Measurements from ENCODE around the gene FRMD7. TPM values are rescaled to one million over a fixed set of nuclear protein-coding genes. Genes with fewer than 3 reads are reported as not detected.

Gene FRMD7
- total RNA-seq, 1 donor from 2014 or later: 0.12 TPM

GRCh38 chrX:132037479-132037993 lies 90.3 kb downstream of the FRMD7 start:
- DNase-seq (ENCODE audit: low spot score): no peak

GRCh38 chrX:132034648-132035047 lies 93.2 kb downstream of the FRMD7 start:
- DNase-seq (ENCODE audit: low spot score): no peak

DNA sequence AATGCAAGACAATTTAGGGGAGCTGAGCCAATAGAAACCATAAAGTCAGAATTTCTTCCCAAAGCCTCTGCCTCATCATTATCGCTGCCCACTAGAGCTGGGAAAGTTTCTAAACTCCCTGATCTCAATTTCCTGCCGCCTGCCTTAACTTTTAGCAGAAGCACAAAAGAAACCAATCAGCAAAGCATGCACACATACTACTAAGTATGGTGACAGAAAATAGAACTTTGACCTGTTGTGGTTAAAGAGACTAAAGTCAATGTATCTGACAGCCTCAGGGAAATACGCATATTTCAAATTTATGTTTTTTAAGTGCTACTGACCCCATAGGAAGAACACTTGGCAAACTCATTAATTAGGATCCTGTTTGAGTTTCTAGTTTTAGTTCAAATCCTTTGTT lies 94.7 kb downstream of the FRMD7 start:
- no peak for DNase-seq (ENCODE audit: low spot score)

GRCh38 chrX:132031867-132032266 lies 96.0 kb downstream of the FRMD7 start:
- DNase-seq (ENCODE audit: low spot score): no peak

- DNase-seq (ENCODE audit: low spot score): no peak
These were observed 97.6 kb downstream of the FRMD7 start for GRCh38 chrX:132030264-132030663.

Other genes starting within 250 kb of the FRMD7 start
- gene STK26, start 104.7 kb downstream of the FRMD7 start, total RNA-seq: 8.4 TPM
- gene RAP2C, start 91.4 kb upstream of the FRMD7 start, total RNA-seq: 26.6 TPM